Keratinocyte (primary cell): ENCODE results near the gene SPAG5. TPM values are rescaled to one million over a fixed set of nuclear protein-coding genes. Genes with fewer than 3 reads are reported as not detected.

ENCODE experiments used
- DNase-seq: peaks from one replicate; pipeline ENCODE4 v3.0.0-alpha.2; 2011; ENCODE audit warnings: low read depth, missing footprints, low spot score
- FAIRE-seq: peaks from 2 replicates; lab custom pipeline; 2011; peaks lifted over from hg19 to GRCh38; lab: Jason Lieb, UNC
- H2AFZ ChIP-seq: 2 replicates; pipeline ENCODE4 v1.6.0; 2012; ENCODE audit warnings: low read length, control low read depth, inconsistent platforms; ENCODE audit not compliant: control insufficient read depth
- H3K27ac ChIP-seq: 2 replicates; pipeline ENCODE4 v1.5.1; 2011; ENCODE audit warnings: low read length; ENCODE audit not compliant: control insufficient read depth, insufficient read depth
- H3K27me3 ChIP-seq: 3 replicates; pipeline ENCODE4 v1.6.0; 2011; ENCODE audit warnings: low read length; ENCODE audit not compliant: control insufficient read depth, insufficient read depth; ENCODE audit errors: extremely low read depth
- H3K36me3 ChIP-seq, 2 experiments: 2 replicates in 1 of 2; 3 replicates in 1 of 2; pipeline ENCODE4 v1.5.1; 2011; ENCODE audit warnings: low read length in 2 of 2, mild to moderate bottlenecking in 1 of 2; ENCODE audit not compliant: control insufficient read depth in 2 of 2, insufficient read depth in 2 of 2; ENCODE audit errors: extremely low read depth in 1 of 2
- H3K4me1 ChIP-seq: 3 replicates; pipeline ENCODE4 v1.5.1; 2011; ENCODE audit warnings: low read length; ENCODE audit not compliant: control insufficient read depth, insufficient read depth; ENCODE audit errors: extremely low read depth
- H3K4me2 ChIP-seq: 3 replicates; pipeline ENCODE4 v1.6.0; 2011; ENCODE audit warnings: low read depth, low read length; ENCODE audit not compliant: control insufficient read depth, insufficient read depth; ENCODE audit errors: extremely low read depth
- H3K4me3 ChIP-seq, 3 experiments: fragments of 200-600 bp in 1 of 3; sonication (generic) in 1 of 3; 2 replicates in 2 of 3; 3 replicates in 1 of 3; pipeline ENCODE4 v1.5.1; 2011 to 2016; ENCODE audit warnings: low read length in 3 of 3, mild to moderate bottlenecking in 3 of 3, control low read depth in 2 of 3, inconsistent platforms in 1 of 3, low read depth in 1 of 3, mixed read lengths in 1 of 3, mixed run types in 1 of 3, moderate library complexity in 1 of 3; ENCODE audit not compliant: control insufficient read depth in 2 of 3, insufficient read depth in 2 of 3; ENCODE audit errors: extremely low read depth in 1 of 3
- H3K79me2 ChIP-seq: 2 replicates; pipeline ENCODE4 v1.6.0; 2012; ENCODE audit warnings: low read length; ENCODE audit not compliant: control insufficient read depth, insufficient read depth
- H3K9ac ChIP-seq: 3 replicates; pipeline ENCODE4 v1.6.0; 2011; ENCODE audit warnings: low read length; ENCODE audit not compliant: control insufficient read depth, insufficient read depth; ENCODE audit errors: extremely low read depth
- H3K9me1 ChIP-seq: 3 replicates; pipeline ENCODE4 v1.6.0; 2011; ENCODE audit warnings: low read length; ENCODE audit not compliant: control insufficient read depth, insufficient read depth; ENCODE audit errors: extremely low read depth
- H3K9me3 ChIP-seq: 2 replicates; pipeline ENCODE4 v1.5.1; 2012; ENCODE audit warnings: low read depth, low read length; ENCODE audit not compliant: control insufficient read depth
- H4K20me1 ChIP-seq: 3 replicates; pipeline ENCODE4 v1.6.0; 2011; ENCODE audit warnings: low read length; ENCODE audit not compliant: control insufficient read depth, insufficient read depth; ENCODE audit errors: extremely low read depth
- CTCF ChIP-seq, 3 experiments: IDR thresholded peaks in 1 of 3; conservative IDR thresholded peaks in 1 of 3; optimal IDR thresholded peaks in 1 of 3; 2 replicates in 2 of 3; 3 replicates in 1 of 3; pipeline versions ENCODE3 to v1.5.1; 2011; ENCODE audit warnings: low read length in 3 of 3, mild to moderate bottlenecking in 3 of 3, moderate library complexity in 2 of 3, control low read depth in 1 of 3, inconsistent platforms in 1 of 3; ENCODE audit not compliant: insufficient read depth in 2 of 3; ENCODE audit errors: extremely low read depth in 1 of 3
- EZH2 ChIP-seq: IDR thresholded peaks from one replicate; pipeline ENCODE4 v1.6.1; 2012; ENCODE audit warnings: inconsistent platforms, mild to moderate bottlenecking, low read length, moderate library complexity
- dilution Hi-C: fragments of 300-500 bp; cut with MboI; formaldehyde crosslinking; loops from one replicate; pipeline ENCODE4 v1.7.0; 2020; ENCODE audit warnings: low sequenced_read_pairs; ENCODE audit not compliant: extremely low pct_ligation_motif_present
- polyA plus RNA-seq, 5 experiments: library from polyadenylated mRNA; depleted of rRNA in 3 of 5; stranded (reverse) in 3 of 5; stranded (forward) in 1 of 5; unstranded in 1 of 5; fragments of >200 nt; gene quantifications; 1 replicate in 1 of 5; 2 replicates in 3 of 5; 3 replicates in 1 of 5; pipeline versions ENCODE4 v1.2.1 to v1.2.3, GENCODE V29; 2011 to 2012; ENCODE audit warnings: missing spikeins in 2 of 5, low read depth in 1 of 5, low replicate concordance in 1 of 5

The SPAG5 gene
- polyA plus RNA-seq, 1 donor (not counting 4 experiments of a cell fraction or from before 2014, with no cell fraction given) = 21.1 TPM

GRCh38 chr17:28552176-28552999, 46.4 kb downstream of the SPAG5 start, which contains the start of gene UNC119:
TSS of gene UNC119 (minus strand) at chr17:28552624. CDS start at chr17:28552557, 67 bp downstream.
- H3K4me1 ChIP-seq = peaks cover 6% of the 10 kb centered on the region
- peak within 1 kb of the TSS; percentile 85 for H3K4me2 ChIP-seq
- H3K9ac ChIP-seq = peak within 1 kb of the TSS; percentile 67
- no peak for DNase-seq
- no peak within 1 kb of the TSS for H3K27ac ChIP-seq
- TF ChIP-seq EZH2 (no peak), CTCF (optimal IDR thresholded peaks at IDR 0.05 in 1 of 3, IDR thresholded peaks at IDR 0.05 in 1 of 3, conservative IDR thresholded peaks at IDR 0.05 in 1 of 3; ENCODE audit: extremely low read depth in 1 of 3, insufficient read depth in 2 of 3, low read length in 3 of 3) (no peak)
- H2AFZ ChIP-seq = peak within 1 kb of the TSS; percentile 62
- no peaks in the 10 kb centered on the region for H3K27me3 ChIP-seq
- no peaks in the 10 kb centered on the region for H4K20me1 ChIP-seq
- H3K9me1 ChIP-seq = peaks cover 3% of the 10 kb centered on the region
- H3K36me3 ChIP-seq = peaks cover 16 to 31% of the 10 kb centered on the region in 2 experiments
- no peak for FAIRE-seq
- H3K4me3 ChIP-seq = peak within 1 kb of the TSS; percentile 75 to 82 (median 75)
- no peaks in the 10 kb centered on the region for H3K9me3 ChIP-seq
- peaks cover 3% of the 10 kb centered on the region for H3K79me2 ChIP-seq
- dilution Hi-C loops = no loop called here

GRCh38 chr17:28551421-28552175, 47.2 kb downstream of the SPAG5 start:
- no peak for TF ChIP-seq CTCF (optimal IDR thresholded peaks at IDR 0.05 in 1 of 3, IDR thresholded peaks at IDR 0.05 in 1 of 3, conservative IDR thresholded peaks at IDR 0.05 in 1 of 3; ENCODE audit: extremely low read depth in 1 of 3, insufficient read depth in 2 of 3, low read length in 3 of 3)
- TF ChIP-seq EZH2 = no peak
- Histone ChIP-seq H4K20me1 (no peaks in the 10 kb centered on the region), H3K79me2 (peaks cover 3% of the 10 kb centered on the region), H3K9me3 (no peaks in the 10 kb centered on the region), H3K27me3 (no peaks in the 10 kb centered on the region), H3K9me1 (peaks cover 3% of the 10 kb centered on the region), H2AFZ (peak overlapping the region; percentile 62), H3K4me2 (peak overlapping the region; percentile 85), H3K36me3 (peaks cover 12 to 28% of the 10 kb centered on the region in 2 experiments), H3K4me1 (peaks cover 6% of the 10 kb centered on the region), H3K9ac (peak overlapping the region; percentile 67), H3K27ac (no peak overlapping the region), H3K4me3 (peak overlapping the region; percentile 75 to 82 (median 75))
- no peak for DNase-seq
- dilution Hi-C loops = no loop called here
- no peak for FAIRE-seq
